SK-N-MC (cell line): ENCODE data around the gene DNAH9.

Experiments
- DNase-seq: peaks from one replicate; pipeline ENCODE4 v3.0.0-alpha.2; 2011; ENCODE audit warnings: low read depth, low spot score
- H3K27ac ChIP-seq: fragments of 200-600 bp; sonication (generic); 2 replicates; pipeline ENCODE4 v1.5.1; 2016; ENCODE audit warnings: mixed run types
- H3K36me3 ChIP-seq: fragments of 200-600 bp; sonication (generic); 2 replicates; pipeline ENCODE4 v1.6.1; 2017; ENCODE audit warnings: antibody characterized with exemption, low read length, mixed read lengths; ENCODE audit not compliant: insufficient read depth
- H3K4me3 ChIP-seq: fragments of 200-600 bp; sonication (generic); 2 replicates; pipeline ENCODE4 v1.5.1; 2016
- H3K9ac ChIP-seq: fragments of 200-600 bp; sonication (generic); 2 replicates; pipeline ENCODE4 v1.8.0; 2017; ENCODE audit warnings: mixed run types, mixed read lengths; ENCODE audit not compliant: insufficient read length
- H3K9me3 ChIP-seq: fragments of 200-600 bp; sonication (generic); 2 replicates; pipeline ENCODE4 v1.6.1; 2017; ENCODE audit warnings: low read depth, mild to moderate bottlenecking, antibody characterized with exemption, low read length, moderate library complexity, mixed read lengths
- EZH2 ChIP-seq: fragments of 200-600 bp; sonication (generic); IDR thresholded peaks from one replicate; pipeline ENCODE4 v1.6.1; 2017; ENCODE audit warnings: antibody characterized with exemption
- FOXP2 ChIP-seq: optimal IDR thresholded peaks from 2 replicates; pipeline ENCODE3; 2011; ENCODE audit warnings: mild to moderate bottlenecking, moderate library complexity; ENCODE audit not compliant: insufficient read depth; ENCODE audit errors: extremely low read length, control extremely low read depth
- POLR2AphosphoS5 ChIP-seq: IDR thresholded peaks from 2 replicates; pipeline ENCODE4 v1.6.1; 2012; ENCODE audit warnings: mild to moderate bottlenecking, low read depth, low read length, borderline replicate concordance

Gene DNAH9

GRCh38 chr17:11997147-11997971, 399.1 kb downstream of the DNAH9 start, which contains the start of gene ZNF18:
ZNF18 (minus strand) TSS chr17:11997475; CDS start chr17:11992829, 4,646 bp downstream.
- Histone ChIP-seq H3K9ac (peak within 1 kb of the TSS; percentile 85), H3K27ac (peak within 1 kb of the TSS; percentile 46; the same call in 1 of the 2 replicates), H3K36me3 (peaks cover 2% of the 10 kb centered on the region; the same call in 1 of the 2 replicates), H3K4me3 (peak within 1 kb of the TSS; percentile 88), H3K9me3 (no peaks in the 10 kb centered on the region)
- DNase-seq = no peak
- TF ChIP-seq POLR2AphosphoS5 (peak; percentile 83), FOXP2 (no peak)

GRCh38 chr17:11997972-11998233, 399.6 kb downstream of the DNAH9 start:
- TF ChIP-seq EZH2 = no peak
- TF ChIP-seq POLR2AphosphoS5 = no peak
- Histone ChIP-seq H3K9ac (no peak overlapping the region), H3K36me3 (no peaks in the 10 kb centered on the region), H3K27ac (no peak overlapping the region; the same call in 1 of the 2 replicates), H3K9me3 (no peaks in the 10 kb centered on the region), H3K4me3 (peak overlapping the region; percentile 88)
- DNase-seq = no peak

GRCh38 chr17:11999696-12000095, 401.4 kb downstream of the DNAH9 start:
- no peaks in the 10 kb centered on the region for H3K9me3 ChIP-seq
- H3K27ac ChIP-seq = no peak overlapping the region
- no peaks in the 10 kb centered on the region for H3K36me3 ChIP-seq
- no peak for TF ChIP-seq EZH2
- no peak for TF ChIP-seq FOXP2
- no peak overlapping the region for H3K9ac ChIP-seq
- H3K4me3 ChIP-seq = no peak overlapping the region
- DNase-seq = no peak

- H3K4me3 ChIP-seq = no peak overlapping the region
- H3K36me3 ChIP-seq = no peaks in the 10 kb centered on the region
- TF ChIP-seq POLR2AphosphoS5 (no peak), FOXP2 (no peak), EZH2 (no peak)
- no peak overlapping the region for H3K9ac ChIP-seq
- DNase-seq = no peak
- H3K9me3 ChIP-seq = no peaks in the 10 kb centered on the region
- H3K27ac ChIP-seq = no peak overlapping the region
Measured at GRCh38 chr17:12007466-12007865, 409.2 kb downstream of the DNAH9 start.
